H1 (cell line): ENCODE measurements around the gene ZC3H18. TPM values are rescaled to one million over a fixed set of nuclear protein-coding genes. Genes with fewer than 3 reads are reported as not detected.

Experiments used
- RFX5 ChIP-seq: IDR thresholded peaks from 2 replicates; pipeline ENCODE4 v1.6.1; 2011; ENCODE audit warnings: low read depth, low read length, improper control_type of control experiment, borderline replicate concordance
- SP1 ChIP-seq: IDR thresholded peaks from 2 replicates; pipeline ENCODE4 v1.6.1; 2011; ENCODE audit warnings: low read depth, low read length
- SP4 ChIP-seq: IDR thresholded peaks from 2 replicates; pipeline ENCODE4 v1.6.1; 2012; ENCODE audit warnings: low read length, inconsistent platforms
- polyA plus RNA-seq, 7 experiments: library from polyadenylated mRNA; depleted of rRNA in 3 of 7; stranded (reverse) in 5 of 7; unstranded in 2 of 7; fragments of >200 nt in 5 of 7; fragments of 200-250 nt in 2 of 7; gene quantifications; 1 replicate in 5 of 7; 2 replicates in 1 of 7; 4 replicates in 1 of 7; pipeline versions ENCODE4 v1.2.1 to v1.2.3, GENCODE V29; 2011 to 2013; ENCODE audit warnings: missing spikeins in 2 of 7, mixed read lengths in 2 of 7
- total RNA-seq: library from RNA; stranded (reverse); fragmentation: NEBNext Ultra II Directional; extraction: Animal tissue kit (Norgen Biotek cat#: 25700); gene quantifications from 2 replicates; pipeline ENCODE4 v1.2.1, GENCODE V29; 2021

The ZC3H18 gene
- total and polyA plus RNA-seq, 2 of the 8 experiments (the other 6 are each of a cell fraction or from before 2014, with no cell fraction given), result 12.1 to 73.2 TPM

DNA sequence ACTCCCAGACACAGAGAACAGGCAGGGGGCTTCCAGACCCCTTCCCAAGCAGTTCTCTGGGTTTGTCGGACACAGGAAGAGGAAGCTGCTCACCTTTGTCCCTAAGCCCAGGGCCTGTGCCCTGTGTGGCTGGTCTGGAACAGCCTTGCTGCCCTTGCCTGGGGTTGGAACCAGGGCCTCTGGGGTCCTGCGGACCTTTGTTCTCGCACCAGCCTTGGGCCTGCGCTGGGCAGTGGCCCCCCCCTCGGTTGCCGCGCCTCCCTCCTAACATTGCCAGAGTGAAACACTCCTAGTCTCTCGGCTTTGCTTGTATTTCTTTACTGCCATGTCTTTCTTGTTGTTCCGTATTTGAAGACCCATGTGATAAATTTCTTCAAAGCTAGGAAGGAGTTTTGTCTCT is 59.6 kb downstream of the ZC3H18 start (continued):
- TF ChIP-seq SP4, result no peak
- no peak for TF ChIP-seq RFX5
- no peak for TF ChIP-seq SP1
